ENCODE results near the gene PTPRF.

The PTPRF gene

GRCh38 chr1:43605157-43605556, 74.5 kb downstream of the PTPRF start:
- H3K36me3 ChIP-seq (ENCODE audit: insufficient read depth, low read length), result peaks cover 79% of the 10 kb centered on the region
- no peaks in the 10 kb centered on the region for H3K9me3 ChIP-seq (ENCODE audit: low read length)
- no peak overlapping the region for H2AFZ ChIP-seq (ENCODE audit: low read depth, low read length)
- no peaks in the 10 kb centered on the region for H3K27me3 ChIP-seq (ENCODE audit: insufficient read depth, low read length)
- H3K4me1 ChIP-seq (ENCODE audit: insufficient read depth, low read length), result no peaks in the 10 kb centered on the region
- no peak overlapping the region for H3K4me3 ChIP-seq (ENCODE audit: low read length)

GRCh38 chr1:43605766-43606165, 75.1 kb downstream of the PTPRF start:
- no peaks in the 10 kb centered on the region for H3K4me1 ChIP-seq (ENCODE audit: insufficient read depth, low read length)
- H3K27me3 ChIP-seq (ENCODE audit: insufficient read depth, low read length), result no peaks in the 10 kb centered on the region
- no peak overlapping the region for H3K4me3 ChIP-seq (ENCODE audit: low read length)
- no peak overlapping the region for H2AFZ ChIP-seq (ENCODE audit: low read depth, low read length)
- no peaks in the 10 kb centered on the region for H3K9me3 ChIP-seq (ENCODE audit: low read length)
- H3K36me3 ChIP-seq (ENCODE audit: insufficient read depth, low read length), result peaks cover 81% of the 10 kb centered on the region

- Histone ChIP-seq H3K9me3 (ENCODE audit: low read length) (no peaks in the 10 kb centered on the region), H3K27me3 (ENCODE audit: insufficient read depth, low read length) (no peaks in the 10 kb centered on the region), H3K4me3 (ENCODE audit: low read length) (no peak overlapping the region), H2AFZ (ENCODE audit: low read depth, low read length) (no peak overlapping the region), H3K4me1 (ENCODE audit: insufficient read depth, low read length) (no peaks in the 10 kb centered on the region), H3K36me3 (ENCODE audit: insufficient read depth, low read length) (peaks cover 84% of the 10 kb centered on the region)
Observed at GRCh38 chr1:43606624-43607023, 75.9 kb downstream of the PTPRF start.

- Histone ChIP-seq H3K27me3 (ENCODE audit: insufficient read depth, low read length) (no peaks in the 10 kb centered on the region), H3K36me3 (ENCODE audit: insufficient read depth, low read length) (peaks cover 81% of the 10 kb centered on the region), H3K9me3 (ENCODE audit: low read length) (no peaks in the 10 kb centered on the region), H3K4me1 (ENCODE audit: insufficient read depth, low read length) (no peaks in the 10 kb centered on the region), H2AFZ (ENCODE audit: low read depth, low read length) (no peak overlapping the region), H3K4me3 (ENCODE audit: low read length) (no peak overlapping the region)
Observed at GRCh38 chr1:43608827-43609226, 78.1 kb downstream of the PTPRF start.

- Histone ChIP-seq H3K4me1 (ENCODE audit: insufficient read depth, low read length) (no peaks in the 10 kb centered on the region), H2AFZ (ENCODE audit: low read depth, low read length) (no peak overlapping the region), H3K4me3 (ENCODE audit: low read length) (no peak overlapping the region), H3K9me3 (ENCODE audit: low read length) (no peaks in the 10 kb centered on the region), H3K36me3 (ENCODE audit: insufficient read depth, low read length) (peaks cover 77% of the 10 kb centered on the region), H3K27me3 (ENCODE audit: insufficient read depth, low read length) (no peaks in the 10 kb centered on the region)
Observed at GRCh38 chr1:43610339-43610738, 79.7 kb downstream of the PTPRF start.

GRCh38 chr1:43611950-43612349, 81.3 kb downstream of the PTPRF start:
- Histone ChIP-seq H3K36me3 (ENCODE audit: insufficient read depth, low read length) (peaks cover 73% of the 10 kb centered on the region), H3K4me3 (ENCODE audit: low read length) (no peak overlapping the region), H3K4me1 (ENCODE audit: insufficient read depth, low read length) (no peaks in the 10 kb centered on the region), H3K27me3 (ENCODE audit: insufficient read depth, low read length) (no peaks in the 10 kb centered on the region), H3K9me3 (ENCODE audit: low read length) (no peaks in the 10 kb centered on the region), H2AFZ (ENCODE audit: low read depth, low read length) (no peak overlapping the region)

- H2AFZ ChIP-seq (ENCODE audit: low read depth, low read length), result no peak overlapping the region
- no peaks in the 10 kb centered on the region for H3K27me3 ChIP-seq (ENCODE audit: insufficient read depth, low read length)
- H3K4me3 ChIP-seq (ENCODE audit: low read length), result no peak overlapping the region
- H3K4me1 ChIP-seq (ENCODE audit: insufficient read depth, low read length), result no peaks in the 10 kb centered on the region
- no peaks in the 10 kb centered on the region for H3K9me3 ChIP-seq (ENCODE audit: low read length)
- H3K36me3 ChIP-seq (ENCODE audit: insufficient read depth, low read length), result peaks cover 73% of the 10 kb centered on the region
Observed at GRCh38 chr1:43612406-43612805, 81.7 kb downstream of the PTPRF start.

GRCh38 chr1:43613075-43613942, 82.6 kb downstream of the PTPRF start:
- Histone ChIP-seq H3K4me1 (ENCODE audit: insufficient read depth, low read length) (no peaks in the 10 kb centered on the region), H3K4me3 (ENCODE audit: low read length) (no peak overlapping the region), H2AFZ (ENCODE audit: low read depth, low read length) (no peak overlapping the region), H3K9me3 (ENCODE audit: low read length) (no peaks in the 10 kb centered on the region), H3K36me3 (ENCODE audit: insufficient read depth, low read length) (peaks cover 73% of the 10 kb centered on the region), H3K27me3 (ENCODE audit: insufficient read depth, low read length) (no peaks in the 10 kb centered on the region)

- Histone ChIP-seq H2AFZ (ENCODE audit: low read depth, low read length) (no peak overlapping the region), H3K9me3 (ENCODE audit: low read length) (no peaks in the 10 kb centered on the region), H3K27me3 (ENCODE audit: insufficient read depth, low read length) (no peaks in the 10 kb centered on the region), H3K36me3 (ENCODE audit: insufficient read depth, low read length) (peaks cover 72% of the 10 kb centered on the region), H3K4me1 (ENCODE audit: insufficient read depth, low read length) (no peaks in the 10 kb centered on the region), H3K4me3 (ENCODE audit: low read length) (no peak overlapping the region)
Observed at GRCh38 chr1:43614211-43614610, 83.5 kb downstream of the PTPRF start.

- Histone ChIP-seq H3K9me3 (ENCODE audit: low read length) (no peaks in the 10 kb centered on the region), H2AFZ (ENCODE audit: low read depth, low read length) (no peak overlapping the region), H3K4me3 (ENCODE audit: low read length) (no peak overlapping the region), H3K4me1 (ENCODE audit: insufficient read depth, low read length) (no peaks in the 10 kb centered on the region), H3K36me3 (ENCODE audit: insufficient read depth, low read length) (peaks cover 72% of the 10 kb centered on the region), H3K27me3 (ENCODE audit: insufficient read depth, low read length) (no peaks in the 10 kb centered on the region)
Observed at GRCh38 chr1:43614891-43615290, 84.2 kb downstream of the PTPRF start.

GRCh38 chr1:43616383-43616782, 85.7 kb downstream of the PTPRF start:
- no peaks in the 10 kb centered on the region for H3K27me3 ChIP-seq (ENCODE audit: insufficient read depth, low read length)
- H3K4me3 ChIP-seq (ENCODE audit: low read length), result no peak overlapping the region
- H2AFZ ChIP-seq (ENCODE audit: low read depth, low read length), result no peak overlapping the region
- peaks cover 75% of the 10 kb centered on the region for H3K36me3 ChIP-seq (ENCODE audit: insufficient read depth, low read length)
- H3K4me1 ChIP-seq (ENCODE audit: insufficient read depth, low read length), result no peaks in the 10 kb centered on the region
- H3K9me3 ChIP-seq (ENCODE audit: low read length), result no peaks in the 10 kb centered on the region

GRCh38 chr1:43617011-43617410, 86.3 kb downstream of the PTPRF start:
- no peaks in the 10 kb centered on the region for H3K4me1 ChIP-seq (ENCODE audit: insufficient read depth, low read length)
- H3K4me3 ChIP-seq (ENCODE audit: low read length), result no peak overlapping the region
- H3K9me3 ChIP-seq (ENCODE audit: low read length), result no peaks in the 10 kb centered on the region
- no peaks in the 10 kb centered on the region for H3K27me3 ChIP-seq (ENCODE audit: insufficient read depth, low read length)
- H3K36me3 ChIP-seq (ENCODE audit: insufficient read depth, low read length), result peaks cover 81% of the 10 kb centered on the region
- no peak overlapping the region for H2AFZ ChIP-seq (ENCODE audit: low read depth, low read length)

GRCh38 chr1:43617668-43618067, 87.0 kb downstream of the PTPRF start:
- H2AFZ ChIP-seq (ENCODE audit: low read depth, low read length), result no peak overlapping the region
- H3K4me3 ChIP-seq (ENCODE audit: low read length), result no peak overlapping the region
- peaks cover 85% of the 10 kb centered on the region for H3K36me3 ChIP-seq (ENCODE audit: insufficient read depth, low read length)

More at GRCh38 chr1:43617668-43618067, 87.0 kb downstream of the PTPRF start:
- no peaks in the 10 kb centered on the region for H3K4me1 ChIP-seq (ENCODE audit: insufficient read depth, low read length)
- H3K27me3 ChIP-seq (ENCODE audit: insufficient read depth, low read length), result no peaks in the 10 kb centered on the region
- H3K9me3 ChIP-seq (ENCODE audit: low read length), result no peaks in the 10 kb centered on the region

All from neuron (in vitro differentiated cells).